ENCODE results near the gene ACAD10. TPM values are rescaled to one million over a fixed set of nuclear protein-coding genes. Genes with fewer than 3 reads are reported as not detected.
"Not testable (repeated sequence)": the region's sequence is repeated elsewhere in the genome, so short reads cannot be mapped to it uniquely, and the experiment has no call there.

The ACAD10 gene
- total and polyA plus RNA-seq, 9 donors = 14.2 to 27.0 (median 21.7) TPM

DNA sequence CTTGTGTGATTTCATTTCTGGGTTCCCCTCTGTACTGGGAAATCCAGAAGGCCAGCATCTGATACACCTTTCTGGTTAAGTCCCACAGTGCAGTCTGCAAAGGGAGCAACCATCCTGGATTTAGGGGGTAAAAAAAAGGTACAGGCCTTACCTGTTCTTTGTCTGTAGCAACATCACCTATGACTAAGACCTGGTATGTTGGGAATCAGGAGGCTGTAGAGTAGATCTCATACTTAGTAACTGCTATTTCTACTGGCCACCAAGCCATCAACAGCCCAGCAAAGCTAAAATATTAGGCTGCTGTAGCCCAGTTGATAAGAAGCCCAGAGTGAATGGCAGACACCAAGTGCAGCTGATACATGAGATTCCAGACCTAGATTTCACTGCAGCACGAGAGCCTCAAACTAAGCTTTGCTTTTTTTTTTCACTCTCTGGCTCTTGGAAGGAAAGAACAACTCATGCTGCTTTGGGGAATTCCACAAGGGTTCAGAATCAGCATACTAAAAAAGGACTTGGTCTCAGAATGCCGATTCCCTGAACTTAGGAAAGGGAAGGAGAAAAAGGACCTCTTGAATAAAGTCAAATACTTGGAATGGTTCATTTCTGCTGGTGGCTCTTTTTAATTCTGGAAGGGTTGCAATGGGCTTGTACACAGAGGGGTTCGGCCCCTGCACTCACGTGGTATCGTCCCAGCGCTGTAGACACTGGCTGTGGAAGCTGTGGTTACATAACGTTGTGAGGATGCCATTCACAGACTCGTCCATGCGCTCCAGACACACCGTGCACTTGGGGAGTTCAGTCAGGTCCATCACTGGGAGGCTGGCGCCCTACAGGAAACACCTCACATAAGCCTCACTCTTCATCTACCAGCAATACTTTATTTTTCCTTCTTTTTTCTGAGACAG is 20.6 kb upstream of the ACAD10 start:
- DNase-seq = no peak
- H3K36me3 ChIP-seq = no peaks in the 10 kb centered on the region
- WGBS, 3 donors = 77 to 81% (median 81%) methylated on average over 11 of the region's 11 CpGs

DNA sequence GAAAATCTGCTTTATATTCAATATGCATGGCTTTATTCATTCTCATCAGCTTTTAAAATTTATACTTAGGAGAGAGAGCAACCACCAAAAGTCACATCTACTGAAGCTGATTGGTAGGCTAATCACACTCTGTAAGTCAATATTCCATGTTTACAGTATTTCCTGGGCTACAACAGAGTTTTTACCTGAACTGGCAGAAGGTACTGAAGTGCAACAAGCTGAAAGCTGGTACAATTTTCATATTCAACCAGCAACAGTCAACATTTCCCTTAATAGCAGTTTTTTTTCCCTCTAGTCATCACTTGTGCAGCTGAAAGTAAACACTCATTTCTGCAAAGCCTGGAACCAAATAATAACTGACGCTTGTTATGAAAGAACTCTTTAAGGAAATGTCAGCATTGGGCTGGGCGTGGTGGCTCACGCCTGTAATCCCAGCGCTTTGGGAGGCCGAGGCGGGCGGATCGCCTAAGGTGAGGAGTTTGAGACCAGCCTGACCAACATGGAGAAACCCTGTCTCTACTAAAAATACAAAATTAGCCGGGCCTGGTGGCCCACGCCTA is 13.0 kb upstream of the ACAD10 start:
- no peaks in the 10 kb centered on the region for H3K27me3 ChIP-seq
- H3K4me3 ChIP-seq = no peak overlapping the region
- DNase-seq = no peak
- no peaks in the 10 kb centered on the region for H3K4me1 ChIP-seq (ENCODE audit: insufficient read depth)
- intact Hi-C loops (cut with DNase I) = loop anchor here in 1 of 4 donors (10.0 kb wide), 1 partner anchor 138 kb away; no protein-coding TSS in a partner anchor
- H3K36me3 ChIP-seq = no peaks in the 10 kb centered on the region
- no peaks in the 10 kb centered on the region for H3K9me3 ChIP-seq
- WGBS, 3 donors = 91 to 98% (median 94%) methylated on average over 10 of the region's 10 CpGs
- TF ChIP-seq EP300 (IDR thresholded peaks at IDR 0.05) = no peak
- TF ChIP-seq, protein P1, sequence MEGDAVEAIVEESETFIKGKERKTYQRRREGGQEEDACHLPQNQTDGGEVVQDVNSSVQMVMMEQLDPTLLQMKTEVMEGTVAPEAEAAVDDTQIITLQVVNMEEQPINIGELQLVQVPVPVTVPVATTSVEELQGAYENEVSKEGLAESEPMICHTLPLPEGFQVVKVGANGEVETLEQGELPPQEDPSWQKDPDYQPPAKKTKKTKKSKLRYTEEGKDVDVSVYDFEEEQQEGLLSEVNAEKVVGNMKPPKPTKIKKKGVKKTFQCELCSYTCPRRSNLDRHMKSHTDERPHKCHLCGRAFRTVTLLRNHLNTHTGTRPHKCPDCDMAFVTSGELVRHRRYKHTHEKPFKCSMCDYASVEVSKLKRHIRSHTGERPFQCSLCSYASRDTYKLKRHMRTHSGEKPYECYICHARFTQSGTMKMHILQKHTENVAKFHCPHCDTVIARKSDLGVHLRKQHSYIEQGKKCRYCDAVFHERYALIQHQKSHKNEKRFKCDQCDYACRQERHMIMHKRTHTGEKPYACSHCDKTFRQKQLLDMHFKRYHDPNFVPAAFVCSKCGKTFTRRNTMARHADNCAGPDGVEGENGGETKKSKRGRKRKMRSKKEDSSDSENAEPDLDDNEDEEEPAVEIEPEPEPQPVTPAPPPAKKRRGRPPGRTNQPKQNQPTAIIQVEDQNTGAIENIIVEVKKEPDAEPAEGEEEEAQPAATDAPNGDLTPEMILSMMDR (IDR thresholded peaks at IDR 0.05) = no peak
- TF ChIP-seq POLR2A (IDR thresholded peaks at IDR 0.05) = no peak
- no peak overlapping the region for H3K27ac ChIP-seq

More for the DNA sequence above, 20.6 kb upstream of the ACAD10 start:
- Histone ChIP-seq H3K4me1 (ENCODE audit: insufficient read depth) (no peaks in the 10 kb centered on the region), H3K4me3 (no peak overlapping the region), H3K9me3 (no peaks in the 10 kb centered on the region), H3K27me3 (no peaks in the 10 kb centered on the region), H3K27ac (no peak overlapping the region)
- intact Hi-C loops (cut with DNase I) = loop anchor here in 1 of 4 donors (10.0 kb wide), 1 partner anchor 270 kb away; no protein-coding TSS in a partner anchor
- TF ChIP-seq, protein P1 (IDR thresholded peaks at IDR 0.05) = no peak
- no peak for TF ChIP-seq EP300 (IDR thresholded peaks at IDR 0.05)
- no peak for TF ChIP-seq POLR2A (IDR thresholded peaks at IDR 0.05)

DNA sequence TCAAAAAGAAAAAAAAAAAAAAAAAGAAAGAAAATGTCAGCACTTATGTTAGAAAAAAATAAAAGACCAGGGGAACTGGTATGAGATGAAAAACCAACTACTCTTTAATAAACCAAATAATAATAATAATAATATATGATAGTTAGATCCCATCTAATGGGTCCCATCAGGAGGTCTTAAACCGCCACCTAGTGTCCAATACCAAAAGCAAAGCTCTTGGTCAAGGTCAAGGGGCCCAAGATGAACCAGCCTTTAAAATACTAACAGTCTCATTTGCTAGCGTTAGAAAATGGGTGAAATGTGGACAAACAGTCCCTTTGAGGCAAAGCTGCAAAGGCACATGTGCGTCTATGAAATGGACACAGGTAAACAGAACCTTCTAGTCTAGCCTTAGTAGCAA is 12.3 kb upstream of the ACAD10 start:
- peak in 1 of 5 donors; percentile 26 for DNase-seq
- TF ChIP-seq EP300 (IDR thresholded peaks at IDR 0.05) (no peak), POLR2A (IDR thresholded peaks at IDR 0.05) (no peak)
- TF ChIP-seq, protein P1 (IDR thresholded peaks at IDR 0.05) = peak in 2 of 3 donors; percentile 27 to 31
- WGBS, 3 donors = 44 to 56% (median 46%) methylated on average over 3 of the region's 3 CpGs
- intact Hi-C loops (cut with DNase I) = loop anchor here in 1 of 4 donors (10.0 kb wide), 1 partner anchor 139 kb away; no protein-coding TSS in a partner anchor
- Histone ChIP-seq H3K27ac (no peak overlapping the region), H3K27me3 (no peaks in the 10 kb centered on the region), H3K4me1 (ENCODE audit: insufficient read depth) (no peaks in the 10 kb centered on the region), H3K9me3 (no peaks in the 10 kb centered on the region), H3K36me3 (no peaks in the 10 kb centered on the region), H3K4me3 (no peak overlapping the region)

DNA sequence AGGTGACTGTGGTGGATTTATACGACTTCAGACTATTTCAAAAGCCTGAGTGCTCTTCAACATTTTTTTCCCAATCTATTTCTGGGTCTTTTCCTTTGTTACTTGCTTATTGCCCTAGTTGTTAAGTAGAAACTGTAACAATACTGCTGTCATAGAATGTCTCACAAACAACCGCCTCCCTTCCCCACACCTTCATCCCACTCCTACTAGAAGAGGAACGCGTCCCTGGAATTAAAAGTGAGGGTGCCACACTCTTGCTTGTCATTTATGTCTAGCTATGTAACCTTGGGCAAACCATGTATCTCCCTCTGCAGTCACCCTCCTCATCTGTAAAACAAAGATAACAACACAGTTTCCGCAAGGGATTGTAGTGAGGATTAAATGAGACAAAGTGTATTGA is 8.7 kb upstream of the ACAD10 start:
- TF ChIP-seq, protein P1 (IDR thresholded peaks at IDR 0.05) = no peak
- TF ChIP-seq EP300 (IDR thresholded peaks at IDR 0.05) (no peak), POLR2A (IDR thresholded peaks at IDR 0.05) (no peak)
- WGBS, 3 donors = 87 to 92% (median 92%) methylated on average over 5 of the region's 5 CpGs
- Histone ChIP-seq H3K9me3 (no peaks in the 10 kb centered on the region), H3K4me1 (ENCODE audit: insufficient read depth) (no peaks in the 10 kb centered on the region), H3K36me3 (no peaks in the 10 kb centered on the region), H3K27me3 (no peaks in the 10 kb centered on the region), H3K4me3 (no peak overlapping the region), H3K27ac (no peak overlapping the region)
- no peak for DNase-seq
- intact Hi-C loops (cut with DNase I) = loop anchor here in 1 of 4 donors (10.0 kb wide), 1 partner anchor 142 kb away; no protein-coding TSS in a partner anchor

DNA sequence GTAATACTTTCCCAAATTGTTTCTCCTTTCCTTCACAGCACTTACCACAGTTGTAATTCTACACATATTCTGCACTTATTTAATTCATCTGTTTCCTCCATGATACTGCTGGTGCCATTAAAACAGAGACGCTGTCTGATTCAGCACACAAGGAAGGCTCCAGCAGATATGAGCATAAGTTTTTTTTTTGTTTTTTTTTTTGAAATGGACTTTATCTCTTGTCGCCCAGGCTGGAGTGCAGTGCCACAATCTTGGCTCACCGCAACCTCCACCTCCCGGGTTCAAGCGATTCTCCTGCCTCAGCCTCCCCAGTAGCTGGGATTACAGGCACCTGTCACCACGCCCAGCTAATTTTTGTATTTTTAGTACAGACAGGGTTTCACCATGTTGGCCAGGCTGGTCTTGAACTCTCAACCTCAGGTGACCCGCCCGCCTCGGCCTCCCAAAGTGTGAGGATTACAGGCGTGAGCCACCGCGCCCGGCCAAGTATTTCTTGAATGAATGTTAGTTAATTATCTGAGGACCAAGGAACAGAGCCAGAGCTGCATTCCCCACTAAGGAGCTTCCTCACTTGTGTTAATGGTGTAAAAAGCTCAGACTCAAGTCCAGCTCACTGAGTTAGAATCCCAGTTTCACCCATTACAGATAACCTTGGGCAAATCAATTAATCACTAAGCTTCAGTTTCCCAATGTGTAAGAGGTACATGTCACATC is 1.2 kb upstream of the ACAD10 start:
- H3K4me3 ChIP-seq = peak overlapping the region; percentile 93
- WGBS, 3 donors = 69 to 77% (median 70%) methylated on average over 13 of the region's 13 CpGs
- H3K27ac ChIP-seq; H3K9me3 ChIP-seq; H3K36me3 ChIP-seq; H3K27me3 ChIP-seq; H3K4me1 ChIP-seq (ENCODE audit: insufficient read depth): not testable (repeated sequence)
- intact Hi-C loops (cut with DNase I) = loop anchor here in 1 of 4 donors (10.0 kb wide), 1 partner anchor 290 kb away; no protein-coding TSS in a partner anchor
- DNase-seq = peak in 1 of 5 donors; percentile 23
